Breast epithelium (tissue), 3 donors: Measurements from ENCODE around the gene GSTM3.

Experiments used
- CTCF ChIP-seq, 3 donors: fragments of 450-650 bp; IDR thresholded peaks; one replicate each; pipeline ENCODE4 v1.5.1; 2016 to 2017; ENCODE audit warnings: antibody characterized with exemption in 3 of 3, mild to moderate bottlenecking in 3 of 3, moderate library complexity in 3 of 3
- POLR2A ChIP-seq: fragments of 450-650 bp; IDR thresholded peaks from one replicate; pipeline ENCODE4 v1.6.1; 2016; ENCODE audit warnings: antibody characterized with exemption, mild to moderate bottlenecking, moderate library complexity
- POLR2AphosphoS5 ChIP-seq, 3 donors: sonication (generic); formaldehyde crosslinking; IDR thresholded peaks; one replicate each; pipeline ENCODE4 v1.6.1; 2017; ENCODE audit warnings: antibody characterized with exemption in 3 of 3

GRCh38 chr1:109784551-109785252 lies 43.9 kb upstream of the GSTM3 start:
- TF ChIP-seq CTCF (IDR thresholded peaks at IDR 0.05) (no peak), POLR2A (no peak), POLR2AphosphoS5 (IDR thresholded peaks at IDR 0.05) (no peak)
